SH-SY5Y (cell line): ENCODE data around the gene MED13.

ENCODE experiments used
- GATA2 ChIP-seq: IDR thresholded peaks from 2 replicates; pipeline ENCODE4 v1.6.1; 2011; ENCODE audit warnings: mild to moderate bottlenecking, low read depth, low read length
- GATA3 ChIP-seq: IDR thresholded peaks from 2 replicates; pipeline ENCODE4 v1.6.1; 2011; ENCODE audit warnings: low read depth, mild to moderate bottlenecking, low read length, moderate library complexity

The MED13 gene

GRCh38 chr17:62073993-62074392 lies 8.9 kb upstream of the MED13 start:
- TF ChIP-seq GATA3 (no peak), GATA2 (no peak)

- no peak for TF ChIP-seq GATA2
Observed at GRCh38 chr17:62070900-62071299, 5.8 kb upstream of the MED13 start.

- TF ChIP-seq GATA3 (no peak), GATA2 (no peak)
Observed at GRCh38 chr17:62067165-62068145, 2.4 kb upstream of the MED13 start.

GRCh38 chr17:62065611-62066468 lies 762 bp upstream of the MED13 start:
- TF ChIP-seq GATA2, result peak; percentile 15; the same call in 1 of the 2 replicates
- TF ChIP-seq GATA3, result no peak

- no peak for TF ChIP-seq GATA2
- no peak for TF ChIP-seq GATA3
Observed at GRCh38 chr17:62064029-62064790, 868 bp downstream of the MED13 start.

GRCh38 chr17:62062944-62063343 lies 2.1 kb downstream of the MED13 start:
- TF ChIP-seq GATA2 (no peak), GATA3 (no peak)

- no peak for TF ChIP-seq GATA2
- no peak for TF ChIP-seq GATA3
Observed at GRCh38 chr17:62062302-62062701, 2.8 kb downstream of the MED13 start.

- TF ChIP-seq GATA3, result no peak
- TF ChIP-seq GATA2, result no peak
Observed at GRCh38 chr17:62059414-62059813, 5.7 kb downstream of the MED13 start.

- TF ChIP-seq GATA3 (no peak), GATA2 (no peak)
Observed at GRCh38 chr17:62058611-62059010, 6.5 kb downstream of the MED13 start.

GRCh38 chr17:62057696-62058095 lies 7.4 kb downstream of the MED13 start:
- TF ChIP-seq GATA2 (no peak), GATA3 (no peak)

- TF ChIP-seq GATA2, result no peak
- TF ChIP-seq GATA3, result no peak
Observed at GRCh38 chr17:62052765-62053338, 12.2 kb downstream of the MED13 start.

- no peak for TF ChIP-seq GATA2
- TF ChIP-seq GATA3, result no peak
Observed at GRCh38 chr17:62051053-62051452, 14.0 kb downstream of the MED13 start.

- TF ChIP-seq GATA2 (no peak), GATA3 (no peak)
Observed at GRCh38 chr17:62049299-62049698, 15.8 kb downstream of the MED13 start.

GRCh38 chr17:62048262-62048661 lies 16.8 kb downstream of the MED13 start:
- TF ChIP-seq GATA2, result no peak
- TF ChIP-seq GATA3, result no peak

GRCh38 chr17:62045517-62045916 lies 19.6 kb downstream of the MED13 start:
- no peak for TF ChIP-seq GATA3
- no peak for TF ChIP-seq GATA2

- TF ChIP-seq GATA2 (no peak), GATA3 (no peak)
Observed at GRCh38 chr17:62045109-62045508, 20.0 kb downstream of the MED13 start.
